Retinal pigment epithelial cell (primary cell): ENCODE measurements around the gene NUP214.

Experiments
- DNase-seq: peaks from one replicate; pipeline ENCODE4 v3.0.0-alpha.2; 2010; ENCODE audit warnings: low read depth
- H3K4me3 ChIP-seq: 2 replicates; pipeline ENCODE4 v1.5.1; 2011; ENCODE audit warnings: mild to moderate bottlenecking, low read length, control low read depth, moderate library complexity
- TF ChIP-seq, protein P1 (sequence below): conservative IDR thresholded peaks from 2 replicates; pipeline ENCODE4 v1.5.1; 2011; ENCODE audit warnings: low read depth, low read length, control low read depth, inconsistent platforms

Gene NUP214

GRCh38 chr9:131234799-131235479, 109.6 kb downstream of the NUP214 start:
- TF ChIP-seq, protein P1, sequence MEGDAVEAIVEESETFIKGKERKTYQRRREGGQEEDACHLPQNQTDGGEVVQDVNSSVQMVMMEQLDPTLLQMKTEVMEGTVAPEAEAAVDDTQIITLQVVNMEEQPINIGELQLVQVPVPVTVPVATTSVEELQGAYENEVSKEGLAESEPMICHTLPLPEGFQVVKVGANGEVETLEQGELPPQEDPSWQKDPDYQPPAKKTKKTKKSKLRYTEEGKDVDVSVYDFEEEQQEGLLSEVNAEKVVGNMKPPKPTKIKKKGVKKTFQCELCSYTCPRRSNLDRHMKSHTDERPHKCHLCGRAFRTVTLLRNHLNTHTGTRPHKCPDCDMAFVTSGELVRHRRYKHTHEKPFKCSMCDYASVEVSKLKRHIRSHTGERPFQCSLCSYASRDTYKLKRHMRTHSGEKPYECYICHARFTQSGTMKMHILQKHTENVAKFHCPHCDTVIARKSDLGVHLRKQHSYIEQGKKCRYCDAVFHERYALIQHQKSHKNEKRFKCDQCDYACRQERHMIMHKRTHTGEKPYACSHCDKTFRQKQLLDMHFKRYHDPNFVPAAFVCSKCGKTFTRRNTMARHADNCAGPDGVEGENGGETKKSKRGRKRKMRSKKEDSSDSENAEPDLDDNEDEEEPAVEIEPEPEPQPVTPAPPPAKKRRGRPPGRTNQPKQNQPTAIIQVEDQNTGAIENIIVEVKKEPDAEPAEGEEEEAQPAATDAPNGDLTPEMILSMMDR = no peak
- no peak overlapping the region for H3K4me3 ChIP-seq
- DNase-seq = no peak

GRCh38 chr9:131235480-131235851, 110.1 kb downstream of the NUP214 start:
- DNase-seq = no peak
- no peak overlapping the region for H3K4me3 ChIP-seq
- TF ChIP-seq, protein P1 = no peak

DNA sequence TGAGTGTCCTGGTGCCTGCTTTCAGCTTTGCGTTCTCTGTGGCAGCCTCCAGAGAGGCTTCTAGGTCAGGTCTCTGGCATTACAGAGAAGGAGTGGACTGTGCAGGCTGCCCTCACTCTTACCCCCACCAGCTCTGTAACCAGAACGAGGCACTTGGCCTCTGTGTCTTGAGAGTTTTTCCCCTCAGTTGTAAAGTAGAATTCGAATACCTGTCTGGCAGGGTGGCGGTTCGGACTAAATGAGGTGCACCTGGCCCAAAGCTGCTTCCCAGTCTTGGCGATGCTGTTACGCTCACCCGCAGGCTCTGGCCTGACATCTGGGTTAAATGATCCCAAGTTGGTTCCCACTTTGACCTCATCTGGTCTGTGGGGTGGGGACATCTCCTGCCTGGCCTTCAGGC, 110.8 kb downstream of the NUP214 start:
- no peak for DNase-seq
- H3K4me3 ChIP-seq = no peak overlapping the region
- TF ChIP-seq, protein P1 = no peak

- DNase-seq = no peak
- TF ChIP-seq, protein P1 = no peak
- no peak overlapping the region for H3K4me3 ChIP-seq
Measured at GRCh38 chr9:131236761-131237160, 111.4 kb downstream of the NUP214 start.

DNA sequence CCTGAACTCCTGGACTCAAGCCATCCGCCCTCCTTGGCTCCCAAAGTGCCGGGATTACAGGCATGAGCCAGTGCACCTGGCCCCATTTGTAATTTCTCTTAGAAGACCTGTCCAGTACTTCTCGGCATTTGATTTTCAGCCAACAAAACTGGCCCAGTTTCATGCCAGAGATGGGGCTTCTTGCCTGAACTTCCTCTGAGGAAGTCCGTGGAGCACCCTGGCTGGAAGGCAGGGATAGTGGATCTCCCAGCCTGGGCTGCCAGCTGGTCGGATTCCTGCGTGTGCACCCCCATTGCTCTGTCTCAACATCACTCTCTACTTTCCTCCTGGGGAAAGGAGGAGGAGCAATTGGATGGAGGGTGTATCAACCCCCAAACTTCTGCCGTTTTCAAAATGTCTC, 111.9 kb downstream of the NUP214 start:
- H3K4me3 ChIP-seq = no peak overlapping the region
- TF ChIP-seq, protein P1 = no peak
- no peak for DNase-seq

- DNase-seq = peak; percentile 62
- no peak overlapping the region for H3K4me3 ChIP-seq
- TF ChIP-seq, protein P1 = no peak
Measured at GRCh38 chr9:131237931-131238401, 112.6 kb downstream of the NUP214 start.

GRCh38 chr9:131238402-131239021, 113.1 kb downstream of the NUP214 start:
- no peak for DNase-seq
- H3K4me3 ChIP-seq = no peak overlapping the region
- TF ChIP-seq, protein P1 = no peak
